ENCODE results near the gene SLX4IP. TPM values are rescaled to one million over a fixed set of nuclear protein-coding genes. Genes with fewer than 3 reads are reported as not detected.

The SLX4IP gene
- total and polyA plus RNA-seq, 4 donors = 1.2 to 9.5 (median 4.3) TPM

DNA sequence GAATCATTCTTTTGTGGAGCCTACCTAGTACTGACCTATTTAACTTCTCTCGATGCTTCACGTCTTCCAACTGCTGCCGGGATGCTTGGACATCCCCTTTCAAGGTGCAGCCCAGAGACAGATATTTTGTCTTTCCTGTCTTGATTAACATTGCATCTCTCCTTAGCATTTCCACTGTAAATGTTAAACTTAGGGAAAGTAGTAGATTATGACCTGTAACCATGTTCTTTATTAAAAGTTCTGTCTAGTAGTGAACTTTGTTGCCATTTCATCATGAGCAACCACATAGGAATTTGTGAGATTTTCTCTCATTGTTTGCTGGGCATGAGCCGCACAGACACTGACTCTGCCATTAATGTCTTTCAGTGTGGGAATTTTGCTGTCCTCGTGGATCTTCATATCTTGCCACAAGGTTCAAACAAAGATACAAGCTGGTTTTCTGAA lies 120.8 kb downstream of the SLX4IP start:
- TF ChIP-seq, protein P1, sequence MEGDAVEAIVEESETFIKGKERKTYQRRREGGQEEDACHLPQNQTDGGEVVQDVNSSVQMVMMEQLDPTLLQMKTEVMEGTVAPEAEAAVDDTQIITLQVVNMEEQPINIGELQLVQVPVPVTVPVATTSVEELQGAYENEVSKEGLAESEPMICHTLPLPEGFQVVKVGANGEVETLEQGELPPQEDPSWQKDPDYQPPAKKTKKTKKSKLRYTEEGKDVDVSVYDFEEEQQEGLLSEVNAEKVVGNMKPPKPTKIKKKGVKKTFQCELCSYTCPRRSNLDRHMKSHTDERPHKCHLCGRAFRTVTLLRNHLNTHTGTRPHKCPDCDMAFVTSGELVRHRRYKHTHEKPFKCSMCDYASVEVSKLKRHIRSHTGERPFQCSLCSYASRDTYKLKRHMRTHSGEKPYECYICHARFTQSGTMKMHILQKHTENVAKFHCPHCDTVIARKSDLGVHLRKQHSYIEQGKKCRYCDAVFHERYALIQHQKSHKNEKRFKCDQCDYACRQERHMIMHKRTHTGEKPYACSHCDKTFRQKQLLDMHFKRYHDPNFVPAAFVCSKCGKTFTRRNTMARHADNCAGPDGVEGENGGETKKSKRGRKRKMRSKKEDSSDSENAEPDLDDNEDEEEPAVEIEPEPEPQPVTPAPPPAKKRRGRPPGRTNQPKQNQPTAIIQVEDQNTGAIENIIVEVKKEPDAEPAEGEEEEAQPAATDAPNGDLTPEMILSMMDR (IDR thresholded peaks at IDR 0.05; ENCODE audit: control extremely low read depth, extremely low read depth) = no peak

DNA sequence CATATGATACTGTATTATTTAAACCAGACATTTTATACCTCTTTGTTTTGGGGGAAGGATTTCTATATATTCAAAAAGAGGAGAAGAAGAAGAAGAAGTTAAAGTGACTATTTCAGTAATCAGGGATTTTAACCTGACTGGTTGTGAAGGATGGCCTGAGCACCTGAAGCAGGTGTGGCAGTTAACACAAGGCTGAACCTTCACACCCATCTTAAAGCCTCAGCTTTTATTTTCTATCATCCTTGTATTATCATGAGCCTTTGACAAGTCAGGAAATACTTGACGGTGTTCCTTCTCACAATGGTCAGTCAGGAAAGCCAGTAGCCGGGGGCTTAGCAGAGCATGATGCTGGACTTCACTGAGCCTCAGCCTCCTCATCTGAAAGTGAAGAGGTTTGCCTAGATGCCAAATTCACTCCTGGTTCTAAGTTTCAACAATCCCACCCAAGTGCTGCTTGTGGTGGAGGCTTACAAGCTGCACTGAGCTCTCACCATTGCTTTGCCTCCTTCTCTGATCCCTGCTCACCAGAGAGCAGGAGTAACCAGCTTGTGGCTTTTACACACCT lies 121.5 kb downstream of the SLX4IP start:
- DNase-seq = no peak
- peaks cover 0 to 6% (median 0%) of the 10 kb centered on the region in 5 donors for H3K4me1 ChIP-seq (ENCODE audit: control insufficient read depth in 5 of 5, insufficient read depth in 5 of 5, low read length in 5 of 5)
- no peak for ATAC-seq (ENCODE audit: insufficient read depth, low FRiP score)
- no peaks in the 10 kb centered on the region for H3K9me3 ChIP-seq (ENCODE audit: control insufficient read depth in 4 of 4, insufficient read depth in 3 of 4, low read length in 3 of 4)
- no peaks in the 10 kb centered on the region for H3K36me3 ChIP-seq (ENCODE audit: control insufficient read depth in 4 of 4, insufficient read depth in 4 of 4, low read length in 4 of 4)
- H3K9ac ChIP-seq (ENCODE audit: insufficient read depth in 1 of 2, low read length in 2 of 2) = no peak overlapping the region
- no peak overlapping the region for H3K4me3 ChIP-seq
- no peak overlapping the region for H3K27ac ChIP-seq (ENCODE audit: low read depth in 1 of 2, low read length in 1 of 2)
- H3K27me3 ChIP-seq (ENCODE audit: control insufficient read depth in 3 of 3, insufficient read depth in 3 of 3, low read length in 2 of 3) = no peaks in the 10 kb centered on the region
- WGBS, 2 donors = 75 to 91% methylated on average over 2 of the region's 2 CpGs
- TF ChIP-seq, protein P1 (IDR thresholded peaks at IDR 0.05; ENCODE audit: control extremely low read depth, extremely low read depth) = no peak

More for the DNA sequence above, 120.8 kb downstream of the SLX4IP start:
- no peak for ATAC-seq (ENCODE audit: insufficient read depth, low FRiP score)
- H3K27me3 ChIP-seq (ENCODE audit: control insufficient read depth in 3 of 3, insufficient read depth in 3 of 3, low read length in 2 of 3) = no peaks in the 10 kb centered on the region
- H3K9me3 ChIP-seq (ENCODE audit: control insufficient read depth in 4 of 4, insufficient read depth in 3 of 4, low read length in 3 of 4) = no peaks in the 10 kb centered on the region
- no peaks in the 10 kb centered on the region for H3K36me3 ChIP-seq (ENCODE audit: control insufficient read depth in 4 of 4, insufficient read depth in 4 of 4, low read length in 4 of 4)
- H3K27ac ChIP-seq (ENCODE audit: low read depth in 1 of 2, low read length in 1 of 2) = no peak overlapping the region
- no peak overlapping the region for H3K4me3 ChIP-seq
- H3K9ac ChIP-seq (ENCODE audit: insufficient read depth in 1 of 2, low read length in 2 of 2) = no peak overlapping the region
- DNase-seq = no peak
- WGBS, 2 donors = 84 to 94% methylated on average over 5 of the region's 5 CpGs
- peaks cover 0 to 6% (median 0%) of the 10 kb centered on the region in 5 donors for H3K4me1 ChIP-seq (ENCODE audit: control insufficient read depth in 5 of 5, insufficient read depth in 5 of 5, low read length in 5 of 5)

DNA sequence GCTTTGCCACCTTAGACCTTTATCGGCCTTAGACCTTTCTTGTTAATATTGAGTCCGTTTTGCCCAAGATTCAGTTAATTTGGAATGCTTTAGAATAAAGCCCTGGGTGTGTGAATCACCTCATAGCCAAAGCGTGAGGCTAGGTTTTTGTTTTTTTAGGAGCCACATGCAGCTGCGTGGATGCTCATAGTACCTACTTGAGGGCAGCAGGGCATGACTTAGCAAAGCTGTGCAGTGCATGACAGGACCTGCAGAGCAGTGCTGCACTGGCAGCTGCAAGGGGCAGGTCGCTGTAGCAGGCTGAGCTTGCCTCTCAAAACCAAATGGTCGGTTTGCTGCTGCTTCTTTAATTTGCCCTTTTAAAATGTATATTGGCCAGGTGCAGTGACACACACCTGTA lies 122.6 kb downstream of the SLX4IP start:
- Histone ChIP-seq H3K27me3 (ENCODE audit: control insufficient read depth in 3 of 3, insufficient read depth in 3 of 3, low read length in 2 of 3) (no peaks in the 10 kb centered on the region), H3K9me3 (ENCODE audit: control insufficient read depth in 4 of 4, insufficient read depth in 3 of 4, low read length in 3 of 4) (no peaks in the 10 kb centered on the region), H3K4me1 (ENCODE audit: control insufficient read depth in 5 of 5, insufficient read depth in 5 of 5, low read length in 5 of 5) (peaks cover 0 to 1% (median 0%) of the 10 kb centered on the region in 5 donors), H3K27ac (ENCODE audit: low read depth in 1 of 2, low read length in 1 of 2) (no peak overlapping the region), H3K36me3 (ENCODE audit: control insufficient read depth in 4 of 4, insufficient read depth in 4 of 4, low read length in 4 of 4) (peaks cover 0 to 2% (median 0%) of the 10 kb centered on the region in 4 donors), H3K9ac (ENCODE audit: insufficient read depth in 1 of 2, low read length in 2 of 2) (no peak overlapping the region), H3K4me3 (no peak overlapping the region)
- 93 to 97% methylated on average over 6 of the region's 6 CpGs for WGBS, 2 donors
- DNase-seq (no peak), ATAC-seq (ENCODE audit: insufficient read depth, low FRiP score) (no peak)
- TF ChIP-seq, protein P1 (IDR thresholded peaks at IDR 0.05; ENCODE audit: control extremely low read depth, extremely low read depth) = no peak
